ENCODE results near the gene EMID1.

EMID1 gene

GRCh38 chr22:29298641-29299040 is 92.9 kb downstream of the EMID1 start:
- DNase-seq: no peak

GRCh38 chr22:29299136-29299900 is 93.6 kb downstream of the EMID1 start:
- no peak for DNase-seq

GRCh38 chr22:29300467-29300806 is 94.7 kb downstream of the EMID1 start:
- no peak for DNase-seq

- no peak for DNase-seq
Measured at GRCh38 chr22:29300807-29301601, 95.3 kb downstream of the EMID1 start.

- no peak for DNase-seq
Measured at GRCh38 chr22:29301716-29302401, 96.2 kb downstream of the EMID1 start.

GRCh38 chr22:29302402-29302680 is 96.6 kb downstream of the EMID1 start:
- DNase-seq: no peak

- no peak for DNase-seq
Measured at GRCh38 chr22:29302681-29303465, 97.2 kb downstream of the EMID1 start.

GRCh38 chr22:29305836-29306174 is 100.1 kb downstream of the EMID1 start:
- DNase-seq: no peak

- peak; percentile 46 for DNase-seq
Measured at GRCh38 chr22:29306175-29306834, 100.6 kb downstream of the EMID1 start, which contains the start of gene GAS2L1. Gene GAS2L1 (plus strand): TSS chr22:29306650. CDS start chr22:29308106, 1,456 bp downstream.

GRCh38 chr22:29306835-29307595 is 101.3 kb downstream of the EMID1 start:
- DNase-seq: peak; percentile 54

- no peak for DNase-seq
Measured at GRCh38 chr22:29307596-29308147, 102.0 kb downstream of the EMID1 start.

- DNase-seq: no peak
Measured at GRCh38 chr22:29308148-29308790, 102.6 kb downstream of the EMID1 start.

- DNase-seq: no peak
Measured at GRCh38 chr22:29308791-29309262, 103.1 kb downstream of the EMID1 start.

All from NCI-H510A (cell line).